Kidney epithelial cell (primary cell): ENCODE data around the gene ATP8B4. TPM values are rescaled to one million over a fixed set of nuclear protein-coding genes. Genes with fewer than 3 reads are reported as not detected.

Experiments used
- DNase-seq: peaks from one replicate; pipeline ENCODE4 v3.0.0-alpha.2; 2010; ENCODE audit warnings: low read depth
- H3K27me3 ChIP-seq: 2 replicates; pipeline ENCODE4 v1.6.0; 2011; ENCODE audit warnings: low read length; ENCODE audit not compliant: control insufficient read depth, insufficient read depth
- H3K36me3 ChIP-seq: 2 replicates; pipeline ENCODE4 v1.5.1; 2011; ENCODE audit warnings: low read length; ENCODE audit not compliant: control insufficient read depth, insufficient read depth
- H3K4me3 ChIP-seq: 2 replicates; pipeline ENCODE4 v1.5.1; 2011; ENCODE audit warnings: low read depth, mild to moderate bottlenecking, control low read depth, low read length
- CTCF ChIP-seq: IDR thresholded peaks from 2 replicates; pipeline ENCODE4 v1.5.1; 2011; ENCODE audit warnings: mild to moderate bottlenecking, moderate library complexity, low read length, control low read depth, inconsistent platforms; ENCODE audit not compliant: insufficient read depth, poor library complexity, severe bottlenecking
- total RNA-seq: library from RNA; depleted of rRNA; stranded (reverse); fragments of >200 nt; gene quantifications from 2 replicates; pipeline ENCODE4 v1.2.3, GENCODE V29; 2015

ATP8B4 gene
- total RNA-seq, 1 donor from 2014 or later = 0.25 TPM

GRCh38 chr15:49898097-49898496 is 220.9 kb downstream of the ATP8B4 start:
- no peak for TF ChIP-seq CTCF
- H3K36me3 ChIP-seq = no peaks in the 10 kb centered on the region
- no peak for DNase-seq
- no peaks in the 10 kb centered on the region for H3K27me3 ChIP-seq
- H3K4me3 ChIP-seq = no peak overlapping the region

GRCh38 chr15:49895347-49896223 is 223.4 kb downstream of the ATP8B4 start:
- no peaks in the 10 kb centered on the region for H3K27me3 ChIP-seq
- TF ChIP-seq CTCF = no peak
- no peak for DNase-seq

GRCh38 chr15:49890689-49891088 is 228.3 kb downstream of the ATP8B4 start:
- Histone ChIP-seq H3K4me3 (no peak overlapping the region), H3K36me3 (no peaks in the 10 kb centered on the region), H3K27me3 (no peaks in the 10 kb centered on the region)
- DNase-seq = no peak
- no peak for TF ChIP-seq CTCF

More at GRCh38 chr15:49895347-49896223, 223.4 kb downstream of the ATP8B4 start:
- Histone ChIP-seq H3K4me3 (no peak overlapping the region), H3K36me3 (no peaks in the 10 kb centered on the region)

- H3K36me3 ChIP-seq = no peaks in the 10 kb centered on the region
- TF ChIP-seq CTCF = no peak
These were observed 229.5 kb downstream of the ATP8B4 start for GRCh38 chr15:49889536-49889935.

GRCh38 chr15:49888734-49889133 is 230.3 kb downstream of the ATP8B4 start:
- Histone ChIP-seq H3K36me3 (no peaks in the 10 kb centered on the region), H3K27me3 (no peaks in the 10 kb centered on the region), H3K4me3 (no peak overlapping the region)
- no peak for DNase-seq
- TF ChIP-seq CTCF = no peak

More at GRCh38 chr15:49889536-49889935, 229.5 kb downstream of the ATP8B4 start:
- Histone ChIP-seq H3K4me3 (no peak overlapping the region), H3K27me3 (no peaks in the 10 kb centered on the region)
- DNase-seq = no peak

GRCh38 chr15:49888323-49888693 is 230.7 kb downstream of the ATP8B4 start:
- DNase-seq = no peak
- Histone ChIP-seq H3K4me3 (no peak overlapping the region), H3K27me3 (no peaks in the 10 kb centered on the region), H3K36me3 (no peaks in the 10 kb centered on the region)
- TF ChIP-seq CTCF = no peak
